Liver (tissue), 3 donors: ENCODE results near the gene PIANP.

Experiments used
- CTCF ChIP-seq: fragments of 150-350 bp; IDR thresholded peaks from 2 replicates; pipeline ENCODE4 v1.5.1; 2017; ENCODE audit warnings: improper control_type of control experiment, low read depth, low read length; ENCODE audit not compliant: missing input control
- GABPA ChIP-seq, 2 donors: IDR thresholded peaks in 1 of 2; conservative IDR thresholded peaks in 1 of 2; 2 replicates each; pipeline ENCODE4 v1.6.1; 2016; ENCODE audit warnings: antibody characterized with exemption in 2 of 2, mild to moderate bottlenecking in 1 of 2, moderate library complexity in 1 of 2
- HNF4A ChIP-seq, 2 donors: conservative IDR thresholded peaks; 2 replicates each; pipeline ENCODE4 v1.6.1; 2016; ENCODE audit warnings: antibody characterized with exemption in 2 of 2, mild to moderate bottlenecking in 2 of 2
- JUND ChIP-seq, 2 donors: IDR thresholded peaks; 2 replicates each; pipeline ENCODE4 v1.6.1; 2016; ENCODE audit warnings: antibody characterized with exemption in 2 of 2
- MAX ChIP-seq: IDR thresholded peaks from 2 replicates; pipeline ENCODE4 v1.6.1; 2016; ENCODE audit warnings: antibody characterized with exemption
- RAD21 ChIP-seq, 2 donors: IDR thresholded peaks; 2 replicates each; pipeline ENCODE4 v1.6.1; 2016; ENCODE audit warnings: antibody characterized with exemption in 2 of 2, mild to moderate bottlenecking in 2 of 2
- REST ChIP-seq: IDR thresholded peaks from 2 replicates; pipeline ENCODE4 v1.6.1; 2016; ENCODE audit warnings: antibody characterized with exemption, mild to moderate bottlenecking
- RXRA ChIP-seq, 2 donors: IDR thresholded peaks; 2 replicates each; pipeline ENCODE4 v1.6.1; 2017 to 2018; ENCODE audit warnings: antibody characterized with exemption in 2 of 2, mild to moderate bottlenecking in 1 of 2
- SP1 ChIP-seq: IDR thresholded peaks from 2 replicates; pipeline ENCODE4 v1.6.1; 2018; ENCODE audit warnings: antibody characterized with exemption, mild to moderate bottlenecking
- YY1 ChIP-seq: IDR thresholded peaks from 2 replicates; pipeline ENCODE4 v1.6.1; 2016; ENCODE audit warnings: antibody characterized with exemption, mild to moderate bottlenecking
- ZBTB33 ChIP-seq: IDR thresholded peaks from 2 replicates; pipeline ENCODE4 v1.6.1; 2016; ENCODE audit warnings: antibody characterized with exemption
- donor health status: healthy.
- donor health status: healthy.

- TF ChIP-seq CTCF (no peak), YY1 (no peak), MAX (no peak), RAD21 (IDR thresholded peaks at IDR 0.05) (no peak), REST (no peak), RXRA (IDR thresholded peaks at IDR 0.05) (no peak), SP1 (no peak), ZBTB33 (no peak), GABPA (IDR thresholded peaks at IDR 0.05 in 1 of 2, conservative IDR thresholded peaks at IDR 0.05 in 1 of 2) (no peak), JUND (IDR thresholded peaks at IDR 0.05) (no peak), HNF4A (conservative IDR thresholded peaks at IDR 0.05) (no peak)
These were observed 3.7 kb downstream of the PIANP start for GRCh38 chr12:6696690-6697583.
